IPS-18c (cell line): Measurements from ENCODE around the gene METTL9.
"Not testable (repeated sequence)": the region's sequence is repeated elsewhere in the genome, so short reads cannot be mapped to it uniquely, and the experiment has no call there.

Experiments
- H3K4me3 ChIP-seq: 2 replicates; pipeline ENCODE4 v1.7.0; 2013; ENCODE audit warnings: low read depth, mild to moderate bottlenecking, low read length, moderate library complexity; ENCODE audit not compliant: insufficient read depth
- H3K9me3 ChIP-seq: one replicate; pipeline ENCODE4 v1.6.1; 2013; ENCODE audit warnings: mild to moderate bottlenecking, low read length, moderate library complexity; ENCODE audit not compliant: control insufficient read depth, insufficient read depth

METTL9 gene

GRCh38 chr16:21666772-21667171 lies 67.4 kb downstream of the METTL9 start:
- H3K4me3 ChIP-seq: no peak overlapping the region
- no peaks in the 10 kb centered on the region for H3K9me3 ChIP-seq

- H3K4me3 ChIP-seq: no peak overlapping the region
- H3K9me3 ChIP-seq: no peaks in the 10 kb centered on the region
Observed at GRCh38 chr16:21667575-21667974, 68.2 kb downstream of the METTL9 start.

GRCh38 chr16:21673469-21673868 lies 74.1 kb downstream of the METTL9 start:
- no peaks in the 10 kb centered on the region for H3K9me3 ChIP-seq
- H3K4me3 ChIP-seq: no peak overlapping the region

GRCh38 chr16:21674456-21674855 lies 75.1 kb downstream of the METTL9 start:
- not testable (repeated sequence) for H3K4me3 ChIP-seq, H3K9me3 ChIP-seq

- not testable (repeated sequence) for H3K4me3 ChIP-seq, H3K9me3 ChIP-seq
Observed at GRCh38 chr16:21680714-21681113, 81.3 kb downstream of the METTL9 start.

- no peak overlapping the region for H3K4me3 ChIP-seq
- H3K9me3 ChIP-seq: no peaks in the 10 kb centered on the region
Observed at GRCh38 chr16:21683184-21683583, 83.8 kb downstream of the METTL9 start.

- Histone ChIP-seq H3K4me3 (no peak overlapping the region), H3K9me3 (no peaks in the 10 kb centered on the region)
Observed at GRCh38 chr16:21684199-21684598, 84.8 kb downstream of the METTL9 start.

GRCh38 chr16:21685034-21685455 lies 85.7 kb downstream of the METTL9 start:
- no peak overlapping the region for H3K4me3 ChIP-seq

GRCh38 chr16:21689107-21689506 lies 89.7 kb downstream of the METTL9 start:
- Histone ChIP-seq H3K4me3 (no peak overlapping the region), H3K9me3 (no peaks in the 10 kb centered on the region)

More at GRCh38 chr16:21685034-21685455, 85.7 kb downstream of the METTL9 start:
- H3K9me3 ChIP-seq: no peaks in the 10 kb centered on the region

GRCh38 chr16:21690967-21691366 lies 91.6 kb downstream of the METTL9 start:
- H3K4me3 ChIP-seq, H3K9me3 ChIP-seq: not testable (repeated sequence)

- no peak overlapping the region for H3K4me3 ChIP-seq
- no peaks in the 10 kb centered on the region for H3K9me3 ChIP-seq
Observed at GRCh38 chr16:21694609-21695008, 95.2 kb downstream of the METTL9 start.

GRCh38 chr16:21697032-21697431 lies 97.7 kb downstream of the METTL9 start:
- Histone ChIP-seq H3K4me3 (no peak overlapping the region), H3K9me3 (no peaks in the 10 kb centered on the region)

- Histone ChIP-seq H3K4me3 (no peak overlapping the region), H3K9me3 (no peaks in the 10 kb centered on the region)
Observed at GRCh38 chr16:21698169-21699032, 99.0 kb downstream of the METTL9 start.

GRCh38 chr16:21701271-21701670 lies 101.9 kb downstream of the METTL9 start:
- Histone ChIP-seq H3K9me3 (no peaks in the 10 kb centered on the region), H3K4me3 (no peak overlapping the region)

GRCh38 chr16:21702276-21702675 lies 102.9 kb downstream of the METTL9 start:
- H3K9me3 ChIP-seq: no peaks in the 10 kb centered on the region
- no peak overlapping the region for H3K4me3 ChIP-seq

GRCh38 chr16:21703156-21703555 lies 103.8 kb downstream of the METTL9 start:
- no peaks in the 10 kb centered on the region for H3K9me3 ChIP-seq
- no peak overlapping the region for H3K4me3 ChIP-seq

GRCh38 chr16:21703589-21704174 lies 104.3 kb downstream of the METTL9 start:
- Histone ChIP-seq H3K9me3 (no peaks in the 10 kb centered on the region), H3K4me3 (no peak overlapping the region)

- no peaks in the 10 kb centered on the region for H3K9me3 ChIP-seq
- H3K4me3 ChIP-seq: no peak overlapping the region
Observed at GRCh38 chr16:21704266-21704665, 104.9 kb downstream of the METTL9 start.
